Testis (tissue), 2 donors: ENCODE measurements around the gene EDNRA.

Experiments
- POLR2A ChIP-seq: fragments of 450-650 bp; IDR thresholded peaks from one replicate; pipeline ENCODE4 v1.6.1; 2017; ENCODE audit warnings: antibody characterized with exemption, mild to moderate bottlenecking, moderate library complexity
- TF ChIP-seq, protein P1 (sequence below), 3 experiments: fragments of 450-650 bp in 2 of 3; fragments of 200-600 bp in 1 of 3; sonication (generic) in 1 of 3; IDR thresholded peaks; one replicate each; pipeline ENCODE4 v1.5.1; 2016 to 2019; ENCODE audit warnings: antibody characterized with exemption in 3 of 3, mild to moderate bottlenecking in 2 of 3, moderate library complexity in 1 of 3

DNA sequence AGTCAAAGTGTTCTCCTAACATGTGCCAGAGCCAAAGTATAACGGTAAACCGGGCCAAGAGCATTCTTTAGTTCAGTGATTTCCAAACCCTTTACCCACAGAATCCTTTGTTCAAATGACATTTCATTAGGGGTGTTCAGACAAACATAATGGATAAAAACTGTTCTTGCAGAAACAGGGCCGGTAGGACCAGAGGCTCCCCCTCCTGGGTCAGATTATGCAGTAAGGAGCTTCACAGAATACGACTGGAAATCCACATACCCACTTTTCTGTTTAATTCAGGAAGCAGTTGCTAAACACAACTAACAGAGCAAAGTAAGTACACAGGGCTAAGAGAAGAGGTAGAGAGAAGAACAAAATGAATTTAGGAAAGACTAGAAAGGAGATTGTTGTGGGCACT, 89.7 kb downstream of the EDNRA start:
- TF ChIP-seq, protein P1, sequence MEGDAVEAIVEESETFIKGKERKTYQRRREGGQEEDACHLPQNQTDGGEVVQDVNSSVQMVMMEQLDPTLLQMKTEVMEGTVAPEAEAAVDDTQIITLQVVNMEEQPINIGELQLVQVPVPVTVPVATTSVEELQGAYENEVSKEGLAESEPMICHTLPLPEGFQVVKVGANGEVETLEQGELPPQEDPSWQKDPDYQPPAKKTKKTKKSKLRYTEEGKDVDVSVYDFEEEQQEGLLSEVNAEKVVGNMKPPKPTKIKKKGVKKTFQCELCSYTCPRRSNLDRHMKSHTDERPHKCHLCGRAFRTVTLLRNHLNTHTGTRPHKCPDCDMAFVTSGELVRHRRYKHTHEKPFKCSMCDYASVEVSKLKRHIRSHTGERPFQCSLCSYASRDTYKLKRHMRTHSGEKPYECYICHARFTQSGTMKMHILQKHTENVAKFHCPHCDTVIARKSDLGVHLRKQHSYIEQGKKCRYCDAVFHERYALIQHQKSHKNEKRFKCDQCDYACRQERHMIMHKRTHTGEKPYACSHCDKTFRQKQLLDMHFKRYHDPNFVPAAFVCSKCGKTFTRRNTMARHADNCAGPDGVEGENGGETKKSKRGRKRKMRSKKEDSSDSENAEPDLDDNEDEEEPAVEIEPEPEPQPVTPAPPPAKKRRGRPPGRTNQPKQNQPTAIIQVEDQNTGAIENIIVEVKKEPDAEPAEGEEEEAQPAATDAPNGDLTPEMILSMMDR (IDR thresholded peaks at IDR 0.05), result no peak
- no peak for TF ChIP-seq POLR2A
